IPS-NIHi7 (cell line): ENCODE results near the gene RXFP3.
A peak's percentile ranks its signal among the peaks of the same experiment; 100 is the strongest.
"Not testable (repeated sequence)": the region's sequence is repeated elsewhere in the genome, so short reads cannot be mapped to it uniquely, and the experiment has no call there.

Experiments used
- DNase-seq: peaks from one replicate; pipeline ENCODE4 v3.0.0; 2012; ENCODE audit warnings: mixed read lengths; ENCODE audit errors: extremely low spot score

Gene RXFP3

GRCh38 chr5:33936004-33936380, 194 bp upstream of the RXFP3 start:
- peak; percentile 87 for DNase-seq

- DNase-seq: no peak
Measured at GRCh38 chr5:33937017-33937706, 976 bp downstream of the RXFP3 start.

GRCh38 chr5:33937707-33938506, 1.7 kb downstream of the RXFP3 start:
- no peak for DNase-seq

GRCh38 chr5:33938507-33938796, 2.3 kb downstream of the RXFP3 start:
- DNase-seq: no peak

- DNase-seq: no peak
Measured at GRCh38 chr5:33938881-33939280, 2.7 kb downstream of the RXFP3 start.

GRCh38 chr5:33939556-33940262, 3.5 kb downstream of the RXFP3 start:
- no peak for DNase-seq

GRCh38 chr5:33941090-33941489, 4.9 kb downstream of the RXFP3 start:
- no peak for DNase-seq

GRCh38 chr5:33944543-33945132, 8.5 kb downstream of the RXFP3 start:
- DNase-seq: peak; percentile 31

GRCh38 chr5:33952175-33952574, 16.0 kb downstream of the RXFP3 start:
- DNase-seq: not testable (repeated sequence)

GRCh38 chr5:33957577-33958150, 21.5 kb downstream of the RXFP3 start:
- no peak for DNase-seq

GRCh38 chr5:33958176-33958575, 22.0 kb downstream of the RXFP3 start:
- DNase-seq: no peak

- no peak for DNase-seq
Measured at GRCh38 chr5:33964132-33964700, 28.0 kb downstream of the RXFP3 start.

GRCh38 chr5:33966805-33967204, 30.6 kb downstream of the RXFP3 start:
- DNase-seq: no peak

GRCh38 chr5:33968211-33969005, 32.2 kb downstream of the RXFP3 start:
- no peak for DNase-seq

- DNase-seq: peak; percentile 84
Measured at GRCh38 chr5:33969572-33970452, 33.6 kb downstream of the RXFP3 start.

- DNase-seq: no peak
Measured at GRCh38 chr5:33973271-33973670, 37.1 kb downstream of the RXFP3 start.

GRCh38 chr5:33975852-33976251, 39.7 kb downstream of the RXFP3 start:
- DNase-seq: no peak

- DNase-seq: no peak
Measured at GRCh38 chr5:33976307-33976706, 40.1 kb downstream of the RXFP3 start.

- DNase-seq: no peak
Measured at GRCh38 chr5:33978306-33978705, 42.1 kb downstream of the RXFP3 start.

GRCh38 chr5:33980030-33980429, 43.8 kb downstream of the RXFP3 start:
- no peak for DNase-seq
